Epidermal melanocyte (primary cell): ENCODE measurements around the gene PRKG1.

Source experiments
- DNase-seq: peaks from one replicate; pipeline ENCODE4 v3.0.0; 2011; ENCODE audit warnings: low spot score; ENCODE audit not compliant: insufficient read length

Gene PRKG1

GRCh38 chr10:51980752-51981151, 906.5 kb downstream of the PRKG1 start:
- no peak for DNase-seq

GRCh38 chr10:51981731-51982130, 907.4 kb downstream of the PRKG1 start:
- no peak for DNase-seq

- no peak for DNase-seq
Observed at GRCh38 chr10:51983481-51983880, 909.2 kb downstream of the PRKG1 start.

GRCh38 chr10:51985336-51985735, 911.0 kb downstream of the PRKG1 start:
- no peak for DNase-seq

GRCh38 chr10:51986516-51986915, 912.2 kb downstream of the PRKG1 start:
- no peak for DNase-seq

- no peak for DNase-seq
Observed at GRCh38 chr10:51993475-51993874, 919.2 kb downstream of the PRKG1 start.

- DNase-seq = no peak
Observed at GRCh38 chr10:51999096-51999495, 924.8 kb downstream of the PRKG1 start.

GRCh38 chr10:52004342-52004949, 930.2 kb downstream of the PRKG1 start:
- DNase-seq = peak; percentile 40

- no peak for DNase-seq
Observed at GRCh38 chr10:52007091-52007490, 932.8 kb downstream of the PRKG1 start.

GRCh38 chr10:52011118-52011517, 936.8 kb downstream of the PRKG1 start:
- DNase-seq = no peak

GRCh38 chr10:52019077-52019555, 944.8 kb downstream of the PRKG1 start:
- no peak for DNase-seq

GRCh38 chr10:52019656-52020055, 945.4 kb downstream of the PRKG1 start:
- DNase-seq = no peak

GRCh38 chr10:52020173-52020572, 945.9 kb downstream of the PRKG1 start:
- no peak for DNase-seq

- DNase-seq = no peak
Observed at GRCh38 chr10:52020702-52021101, 946.4 kb downstream of the PRKG1 start.

- DNase-seq = no peak
Observed at GRCh38 chr10:52027055-52027705, 952.9 kb downstream of the PRKG1 start.

- DNase-seq = no peak
Observed at GRCh38 chr10:52028523-52028858, 954.2 kb downstream of the PRKG1 start.

GRCh38 chr10:52029628-52030027, 955.3 kb downstream of the PRKG1 start:
- no peak for DNase-seq

- no peak for DNase-seq
Observed at GRCh38 chr10:52030051-52030790, 955.9 kb downstream of the PRKG1 start.

- no peak for DNase-seq
Observed at GRCh38 chr10:52030975-52031374, 956.7 kb downstream of the PRKG1 start.

- DNase-seq = no peak
Observed at GRCh38 chr10:52031771-52032170, 957.5 kb downstream of the PRKG1 start.

GRCh38 chr10:52032681-52033629, 958.7 kb downstream of the PRKG1 start:
- no peak for DNase-seq
